Umbilical cord (tissue), 2 donors: ENCODE results near the gene ATF7. TPM values are rescaled to one million over a fixed set of nuclear protein-coding genes. Genes with fewer than 3 reads are reported as not detected.
"Not testable (repeated sequence)": the region's sequence is repeated elsewhere in the genome, so short reads cannot be mapped to it uniquely, and the experiment has no call there.

Source experiments
- DNase-seq: peaks from one replicate; pipeline ENCODE4 v3.0.0-alpha.2; 2015; ENCODE audit warnings: low spot score
- total RNA-seq: library from RNA; depleted of rRNA; stranded (reverse); fragments of >200 nt; gene quantifications from one replicate; pipeline ENCODE4 v1.2.3, GENCODE V29; 2014; ENCODE audit warnings: low replicate concordance; ENCODE audit not compliant: insufficient read depth

Gene ATF7
- total RNA-seq, 1 donor from 2014 or later, result 15.4 TPM

DNA sequence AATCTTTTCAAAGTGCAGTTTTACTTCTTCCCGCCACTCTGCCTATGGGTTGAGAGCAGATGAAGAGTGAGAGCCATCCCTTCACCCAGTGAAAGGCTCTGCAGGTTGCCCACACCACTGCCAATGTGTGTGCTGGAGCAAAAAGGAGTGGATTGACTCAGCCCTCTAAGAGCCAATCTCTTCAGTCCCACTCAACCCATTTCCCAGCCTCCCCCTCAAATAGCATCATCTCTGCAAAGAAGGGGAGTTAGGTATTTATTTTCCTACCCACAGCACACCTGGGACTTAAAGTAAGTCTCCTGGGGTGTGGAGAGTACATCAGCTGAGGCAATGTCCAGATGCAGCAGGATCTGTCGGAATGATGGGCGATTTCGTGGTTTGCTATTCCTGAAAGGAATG is 142.2 kb downstream of the ATF7 start:
- DNase-seq, result no peak

DNA sequence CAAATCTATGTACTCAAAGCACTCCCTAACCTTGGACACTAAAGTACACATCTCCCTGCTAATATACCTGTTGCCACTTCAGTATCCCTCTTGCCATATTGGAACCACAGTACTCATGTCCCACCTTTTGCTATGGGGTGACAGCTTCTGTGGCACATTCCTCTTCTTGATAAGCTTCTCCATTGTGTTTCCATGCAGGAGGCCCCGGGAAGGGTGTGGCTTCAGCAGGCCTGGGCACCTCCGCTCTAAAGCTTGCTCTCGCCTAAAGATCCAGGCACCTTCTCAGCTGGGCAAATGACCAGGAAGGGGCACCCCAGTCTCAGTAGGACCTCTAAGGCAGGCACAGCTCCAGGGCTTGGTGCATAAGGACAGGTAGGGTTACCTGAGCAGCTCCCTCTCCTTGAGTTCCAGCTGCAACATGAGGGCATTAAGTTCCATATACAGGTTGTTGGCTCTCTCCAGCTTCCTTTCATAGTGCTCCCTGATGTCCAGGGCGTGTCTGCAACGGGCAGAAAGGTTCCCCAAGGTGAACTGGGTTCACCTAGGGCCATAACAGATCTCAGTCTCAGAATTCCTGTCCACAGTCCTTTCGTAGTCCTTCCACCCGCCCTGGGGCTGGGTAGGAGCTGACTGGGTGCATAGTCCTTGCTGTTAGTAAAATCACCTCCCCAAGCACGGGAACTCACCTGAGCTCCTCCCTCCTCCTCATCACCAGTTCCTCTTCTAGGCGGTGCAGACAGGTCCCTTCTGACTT is 142.8 kb downstream of the ATF7 start:
- no peak for DNase-seq

- no peak for DNase-seq
Measured at GRCh38 chr12:53482626-53483168, 143.5 kb downstream of the ATF7 start.

DNA sequence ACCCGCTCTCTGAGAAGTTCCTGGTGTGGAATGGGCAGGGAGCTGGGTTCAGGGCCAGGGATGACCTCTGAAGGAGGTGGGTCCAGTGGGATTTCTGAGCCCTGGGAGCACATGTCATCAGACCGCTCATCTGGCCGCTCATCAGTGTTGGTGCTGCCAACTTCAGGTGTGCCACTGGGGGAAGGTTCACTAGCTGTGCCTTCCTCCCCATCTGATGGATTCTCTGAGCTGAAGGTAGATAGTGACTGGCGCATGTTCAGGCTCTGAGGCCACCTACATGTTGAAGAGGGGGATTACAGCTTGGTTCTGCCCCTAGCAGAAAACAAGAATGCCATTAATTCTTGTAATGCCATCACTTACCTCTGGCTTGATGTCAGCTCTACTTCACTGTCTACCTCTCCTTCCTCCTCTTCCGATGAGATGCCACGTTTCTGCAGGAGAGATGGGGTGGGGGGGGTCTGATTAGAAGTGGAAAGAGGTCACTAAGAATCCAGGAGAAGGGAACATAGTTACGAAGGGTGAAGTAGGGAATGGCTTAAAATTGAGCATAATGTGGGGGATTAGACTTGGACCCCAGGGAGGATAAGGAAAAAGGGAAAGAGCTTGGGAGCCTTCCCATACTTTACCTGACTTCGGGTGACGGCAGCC is 144.1 kb downstream of the ATF7 start:
- no peak for DNase-seq

- DNase-seq, result not testable (repeated sequence)
Measured at GRCh38 chr12:53481458-53481857, 144.7 kb downstream of the ATF7 start.

DNA sequence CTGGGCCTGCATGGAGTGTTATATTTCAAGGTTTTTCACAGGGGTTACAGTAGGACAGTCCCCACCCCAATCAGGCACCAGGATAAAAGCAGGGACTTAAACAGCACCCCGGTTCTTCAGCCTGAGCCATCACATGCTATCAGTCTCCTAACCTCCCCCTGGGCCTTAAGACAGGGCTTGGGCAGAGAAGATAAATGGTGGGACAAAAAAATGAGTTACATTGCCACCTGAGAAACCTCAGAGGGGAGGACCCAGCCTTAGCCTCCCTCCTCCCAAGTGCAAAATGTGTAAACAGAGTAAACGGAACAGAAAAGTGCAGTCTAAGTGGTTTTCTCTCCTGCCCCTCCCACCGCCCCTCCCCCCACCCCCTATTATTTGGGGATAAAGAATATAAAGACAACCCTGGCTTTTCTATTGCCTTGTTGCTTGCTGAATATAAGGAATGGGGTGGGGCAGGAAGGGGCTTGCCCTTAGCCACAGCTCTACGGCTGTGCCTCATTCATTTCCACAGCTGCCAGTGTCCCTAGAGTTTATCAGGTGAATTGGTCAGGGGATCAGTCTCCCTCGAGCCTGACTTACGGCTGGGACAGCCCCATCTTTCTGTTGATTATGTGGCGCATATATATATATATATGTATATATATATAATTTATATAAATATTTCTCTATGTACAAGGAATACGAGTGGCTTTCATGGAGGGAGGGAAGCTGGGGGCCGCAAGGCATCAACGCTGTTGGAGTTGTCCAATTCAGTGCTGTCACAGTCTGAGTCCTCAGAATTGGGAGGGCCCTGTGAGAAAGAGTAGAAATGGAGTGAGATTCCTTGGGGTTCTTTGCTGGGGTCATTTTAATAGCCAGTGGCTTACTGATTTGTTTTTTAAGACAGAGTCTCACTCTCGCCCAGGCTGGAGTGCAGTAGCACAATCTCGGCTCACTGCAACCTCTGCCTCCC is 145.4 kb downstream of the ATF7 start:
- DNase-seq, result no peak

GRCh38 chr12:53479331-53479730 is 146.9 kb downstream of the ATF7 start:
- no peak for DNase-seq

DNA sequence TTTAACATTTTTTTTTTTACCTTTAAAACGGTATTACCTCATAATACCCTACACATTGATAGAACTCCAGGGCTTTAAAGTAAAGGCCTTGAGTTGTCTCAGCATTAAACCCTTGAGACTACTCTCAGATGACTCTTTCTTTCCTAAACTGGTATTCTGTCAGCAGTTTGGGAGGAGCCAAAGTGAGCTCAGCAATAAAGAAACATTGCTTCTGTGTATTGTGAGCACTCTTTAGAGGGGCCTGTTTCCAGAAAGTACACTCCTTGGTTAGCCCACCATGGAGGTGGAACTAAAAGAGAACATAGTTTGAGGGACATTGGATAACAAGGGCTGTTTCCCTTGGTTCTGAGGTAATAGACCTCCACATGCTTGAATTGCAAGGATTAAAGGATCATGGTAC is 147.3 kb downstream of the ATF7 start:
- DNase-seq, result no peak

GRCh38 chr12:53476769-53477209 is 149.4 kb downstream of the ATF7 start:
- no peak for DNase-seq

DNA sequence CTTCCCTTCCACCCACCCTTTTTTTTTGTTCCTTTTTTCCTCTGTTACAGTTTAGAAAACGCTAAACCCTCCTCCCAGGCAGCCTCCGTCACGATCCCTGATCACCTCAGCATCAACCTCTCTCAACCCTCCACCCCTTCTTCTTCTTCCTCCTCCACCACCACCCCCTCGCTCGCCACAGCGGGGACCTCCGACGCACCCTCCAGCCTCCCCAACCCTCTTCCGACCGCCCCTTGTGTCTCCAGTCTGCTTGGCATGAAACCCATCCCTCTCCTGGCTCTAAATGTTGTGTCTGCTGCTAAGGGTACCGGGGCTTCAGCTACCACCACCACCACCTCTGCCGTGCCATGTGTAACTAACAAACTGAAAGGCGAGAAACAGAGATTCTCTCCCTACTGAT is 151.4 kb downstream of the ATF7 start:
- DNase-seq, result no peak

- DNase-seq, result no peak
Measured at GRCh38 chr12:53474077-53474476, 152.1 kb downstream of the ATF7 start.

- DNase-seq, result no peak
Measured at GRCh38 chr12:53472056-53472582, 154.1 kb downstream of the ATF7 start.

- no peak for DNase-seq
Measured at GRCh38 chr12:53468282-53468681, 157.9 kb downstream of the ATF7 start.

DNA sequence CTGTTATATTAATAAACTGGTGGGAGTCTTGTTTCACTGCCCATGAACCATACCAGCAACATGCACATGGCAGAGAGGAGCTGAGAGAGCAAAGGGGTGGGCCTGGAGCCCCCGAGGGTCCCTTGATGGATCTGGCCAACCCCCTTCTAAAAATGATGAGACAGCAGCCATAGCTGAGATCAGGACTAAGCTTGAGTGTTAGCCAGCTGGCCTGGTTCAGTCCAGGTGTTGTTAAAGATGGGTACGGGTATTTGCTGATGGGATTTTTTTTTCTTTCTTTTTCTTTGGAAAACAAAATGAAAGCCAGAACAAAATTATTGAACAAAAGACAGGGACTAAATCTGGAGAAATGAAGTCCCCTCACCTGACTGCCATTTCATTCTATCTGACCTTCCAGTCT is 158.3 kb downstream of the ATF7 start:
- no peak for DNase-seq

DNA sequence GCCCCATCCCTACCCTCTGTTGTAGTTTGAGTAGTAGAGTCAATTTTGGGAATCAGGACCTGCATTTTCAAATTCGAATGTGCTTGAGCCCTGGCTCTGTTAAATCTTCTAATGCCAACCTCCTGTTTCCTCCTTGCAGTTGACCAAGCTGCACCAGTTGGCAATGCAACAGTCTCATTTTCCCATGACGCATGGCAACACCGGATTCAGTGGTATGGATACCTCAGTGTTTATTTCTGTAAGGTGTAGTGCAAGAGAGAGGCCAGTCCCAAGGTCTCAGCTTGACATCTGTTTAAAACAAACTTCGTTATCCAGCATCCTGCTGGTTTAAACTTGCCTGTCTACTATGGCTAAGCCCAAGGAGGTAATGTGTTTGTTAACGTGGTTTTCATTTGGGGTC is 159.1 kb downstream of the ATF7 start:
- no peak for DNase-seq

DNA sequence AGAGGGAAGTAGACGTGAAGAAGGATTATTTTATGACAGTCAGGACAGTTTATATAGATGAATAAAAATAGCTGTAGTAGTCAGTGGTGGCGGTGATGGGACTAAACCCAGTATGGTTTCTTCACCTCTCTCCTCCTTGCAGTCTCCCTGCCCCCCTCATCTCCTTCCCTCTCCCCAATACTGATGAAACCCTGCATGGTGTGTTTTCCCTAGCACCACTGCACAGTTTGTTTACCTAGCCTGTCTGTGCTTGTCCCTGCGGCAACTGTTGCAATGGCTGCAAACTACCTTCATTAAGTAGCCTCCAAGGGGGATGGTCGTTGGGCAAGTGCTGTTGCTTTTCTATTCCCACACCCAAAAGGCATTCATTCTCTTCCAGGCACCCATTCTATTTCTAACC is 159.5 kb downstream of the ATF7 start:
- no peak for DNase-seq

- no peak for DNase-seq
Measured at GRCh38 chr12:53465679-53466078, 160.5 kb downstream of the ATF7 start.

- DNase-seq, result no peak
Measured at GRCh38 chr12:53464685-53465418, 161.3 kb downstream of the ATF7 start.

GRCh38 chr12:53463802-53464560 is 162.2 kb downstream of the ATF7 start:
- no peak for DNase-seq

- no peak for DNase-seq
Measured at GRCh38 chr12:53462935-53463334, 163.2 kb downstream of the ATF7 start.
